NCI-H2196 (cell line): ENCODE measurements around the gene KRTAP5-10.
"Not testable (repeated sequence)": the region's sequence is repeated elsewhere in the genome, so short reads cannot be mapped to it uniquely, and the experiment has no call there.

ENCODE experiments used
- DNase-seq: peaks from one replicate; lab custom pipeline; 2025; ENCODE audit not compliant: unreplicated experiment; lab: John Stamatoyannopoulos, UW

The KRTAP5-10 gene

GRCh38 chr11:71607520-71608216 lies 42.3 kb downstream of the KRTAP5-10 start:
- DNase-seq, result not testable (repeated sequence)

GRCh38 chr11:71608272-71608671 lies 42.9 kb downstream of the KRTAP5-10 start:
- DNase-seq, result not testable (repeated sequence)

GRCh38 chr11:71611218-71611910 lies 46.0 kb downstream of the KRTAP5-10 start:
- DNase-seq, result not testable (repeated sequence)

GRCh38 chr11:71613931-71614330 lies 48.6 kb downstream of the KRTAP5-10 start:
- not testable (repeated sequence) for DNase-seq

- not testable (repeated sequence) for DNase-seq
Measured at GRCh38 chr11:71614366-71614917, 49.1 kb downstream of the KRTAP5-10 start.

- DNase-seq, result not testable (repeated sequence)
Measured at GRCh38 chr11:71615003-71615402, 49.6 kb downstream of the KRTAP5-10 start.
